Hepatocyte (in vitro differentiated cells): ENCODE data around the gene MPI. TPM values are rescaled to one million over a fixed set of nuclear protein-coding genes. Genes with fewer than 3 reads are reported as not detected.
"Not testable (repeated sequence)": the region's sequence is repeated elsewhere in the genome, so short reads cannot be mapped to it uniquely, and the experiment has no call there.

ENCODE experiments used
- DNase-seq: peaks from one replicate; pipeline ENCODE4 v3.0.0-alpha.2; 2016; ENCODE audit warnings: low spot score
- H2AFZ ChIP-seq: fragments of 200-600 bp; sonication (generic); 2 replicates; pipeline ENCODE4 v1.6.0; 2016; ENCODE audit warnings: antibody characterized with exemption, mild to moderate bottlenecking
- H3K27ac ChIP-seq: fragments of 200-600 bp; sonication (generic); 2 replicates; pipeline ENCODE4 v1.5.1; 2016; ENCODE audit warnings: mild to moderate bottlenecking
- H3K27me3 ChIP-seq: fragments of 200-600 bp; sonication (generic); 2 replicates; pipeline ENCODE4 v1.6.1; 2016
- H3K36me3 ChIP-seq: fragments of 200-600 bp; sonication (generic); replicated peaks from 2 replicates; pipeline ENCODE4 v1.5.1; 2016; ENCODE audit warnings: low read depth; ENCODE audit not compliant: insufficient read depth
- H3K4me1 ChIP-seq: fragments of 200-600 bp; sonication (generic); 2 replicates; pipeline ENCODE4 v1.5.1; 2016; ENCODE audit warnings: mild to moderate bottlenecking, moderate library complexity; ENCODE audit not compliant: insufficient read depth
- H3K4me2 ChIP-seq: fragments of 200-600 bp; sonication (generic); 2 replicates; pipeline ENCODE4 v1.6.0; 2016
- H3K4me3 ChIP-seq: fragments of 200-600 bp; sonication (generic); 2 replicates; pipeline ENCODE4 v1.5.1; 2016; ENCODE audit warnings: mild to moderate bottlenecking
- H3K79me2 ChIP-seq: fragments of 200-600 bp; sonication (generic); 2 replicates; pipeline ENCODE4 v1.6.0; 2017; ENCODE audit warnings: mild to moderate bottlenecking
- H3K9me2 ChIP-seq: fragments of 200-600 bp; sonication (generic); replicated peaks from 2 replicates; pipeline ENCODE4 v1.6.0; 2017; ENCODE audit warnings: mild to moderate bottlenecking; ENCODE audit not compliant: insufficient read depth
- H3K9me3 ChIP-seq: fragments of 200-600 bp; sonication (generic); 2 replicates; pipeline ENCODE4 v1.5.1; 2016; ENCODE audit warnings: low read depth, mild to moderate bottlenecking
- H4K20me1 ChIP-seq: fragments of 200-600 bp; sonication (generic); 2 replicates; pipeline ENCODE4 v1.6.0; 2016; ENCODE audit warnings: mild to moderate bottlenecking; ENCODE audit not compliant: insufficient read depth, poor library complexity, severe bottlenecking
- CTCF ChIP-seq: fragments of 200-600 bp; sonication (generic); IDR thresholded peaks from 2 replicates; pipeline ENCODE4 v1.5.1; 2016; ENCODE audit warnings: antibody characterized with exemption, mild to moderate bottlenecking; ENCODE audit not compliant: poor library complexity
- EZH2 ChIP-seq: fragments of 200-600 bp; sonication (generic); IDR thresholded peaks from 2 replicates; pipeline ENCODE4 v1.6.1; 2016; ENCODE audit warnings: antibody characterized with exemption, mild to moderate bottlenecking, borderline replicate concordance
- EZH2phosphoT487 ChIP-seq: fragments of 200-600 bp; sonication (generic); IDR thresholded peaks from one replicate; pipeline ENCODE4 v1.6.1; 2018; ENCODE audit warnings: antibody characterized with exemption, mild to moderate bottlenecking, low read depth, moderate library complexity; ENCODE audit not compliant: unreplicated experiment, severe bottlenecking
- WGBS: methylation state at CpG from one replicate; pipeline ENCODE4 v1.1.6; 2016; ENCODE audit warnings: low lambda C conversion rate; ENCODE audit errors: missing lambda C conversion rate; 5-methylcytosine and 5-hydroxymethylcytosine counted together
- polyA plus RNA-seq: library from polyadenylated mRNA; unstranded; fragments of >200 nt; fragmentation: Nextera tagmentation; extraction: Ambion mirVana; gene quantifications from 2 replicates; pipeline ENCODE4 v1.2.1, GENCODE V29; 2016
- total RNA-seq: library from RNA; depleted of rRNA; stranded (reverse); fragments of >200 nt; gene quantifications from 2 replicates; pipeline ENCODE4 v1.2.3, GENCODE V29; 2014

Gene MPI
- total and polyA plus RNA-seq, 2 experiments from 2014 or later = 32.8 to 41.1 TPM

DNA sequence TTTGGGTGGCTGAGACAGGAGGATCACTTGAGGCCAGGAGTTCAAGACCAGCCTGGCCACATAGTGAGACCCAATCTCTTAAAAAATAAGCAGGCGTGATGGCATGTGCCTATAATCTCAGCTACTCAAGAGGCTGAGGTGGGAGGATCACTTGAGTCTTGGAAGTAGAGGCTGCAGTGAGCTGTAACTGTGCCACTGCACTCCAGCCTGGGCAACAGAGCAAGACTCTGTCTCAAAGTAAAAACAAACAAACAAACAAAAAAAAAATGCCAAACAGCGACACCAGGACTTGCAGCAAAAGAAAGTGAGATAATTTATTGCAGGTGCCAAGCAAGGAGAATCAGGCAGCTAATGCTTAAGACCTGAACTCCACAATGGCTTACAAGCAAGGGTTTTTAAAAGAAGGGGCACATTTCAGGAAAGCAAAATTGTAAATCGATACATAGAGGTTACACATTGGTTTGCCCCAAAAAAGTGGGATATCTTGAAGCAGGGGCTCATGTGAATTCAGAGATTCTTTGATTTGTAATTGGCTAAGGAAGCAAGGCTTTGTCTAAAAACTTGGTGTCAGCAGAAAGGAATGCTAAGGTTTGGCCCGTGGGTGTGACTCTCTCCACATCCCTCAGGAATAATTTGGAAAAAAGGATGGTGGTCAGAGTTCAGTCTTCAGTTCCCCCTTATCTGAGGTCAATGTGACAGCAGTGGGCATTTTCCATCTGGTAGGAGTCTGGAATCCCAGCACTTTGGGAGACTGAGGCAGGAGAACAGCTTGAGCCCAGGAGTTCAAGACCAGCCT lies 5.2 kb upstream of the MPI start:
- no peaks in the 10 kb centered on the region for H3K9me2 ChIP-seq
- no peaks in the 10 kb centered on the region for H3K9me3 ChIP-seq
- H3K79me2 ChIP-seq = no peaks in the 10 kb centered on the region
- no peaks in the 10 kb centered on the region for H4K20me1 ChIP-seq
- H2AFZ ChIP-seq = no peak overlapping the region
- H3K27me3 ChIP-seq = no peaks in the 10 kb centered on the region
- no peak for TF ChIP-seq EZH2phosphoT487
- TF ChIP-seq CTCF = no peak
- TF ChIP-seq EZH2 = no peak
- H3K4me1 ChIP-seq = peaks cover 8% of the 10 kb centered on the region
- H3K36me3 ChIP-seq = no peaks in the 10 kb centered on the region
- H3K4me2 ChIP-seq = no peak overlapping the region
- H3K27ac ChIP-seq = no peak overlapping the region
- H3K4me3 ChIP-seq = no peak overlapping the region
- DNase-seq = no peak
- 78% methylated on average over 4 of the region's 4 CpGs for WGBS

DNA sequence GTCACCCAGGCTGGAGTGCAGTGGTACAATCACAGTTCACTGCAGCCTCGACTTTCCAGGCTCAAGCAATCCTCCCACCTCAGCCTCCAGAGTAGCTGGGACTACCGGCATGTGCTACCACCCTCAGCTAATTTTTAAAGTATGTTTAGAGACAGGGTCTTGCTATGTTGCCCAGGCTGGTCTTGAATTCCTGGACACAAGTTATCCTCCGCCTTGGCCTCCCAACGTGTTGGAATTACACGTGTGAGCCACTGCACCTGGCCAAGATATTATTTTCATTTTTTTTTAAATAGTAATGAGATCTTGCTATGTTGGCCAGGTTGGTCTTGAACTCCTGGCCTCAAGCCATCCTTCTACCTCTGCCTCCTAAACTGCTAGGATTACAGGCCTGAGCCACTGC lies 4.4 kb upstream of the MPI start:
- no peak for DNase-seq
- WGBS = 93% methylated on average over 5 of the region's 5 CpGs
- H3K36me3 ChIP-seq = no peaks in the 10 kb centered on the region
- TF ChIP-seq CTCF = no peak
- TF ChIP-seq EZH2phosphoT487 = no peak
- no peak for TF ChIP-seq EZH2
- H3K79me2 ChIP-seq = peaks cover 5% of the 10 kb centered on the region
- no peaks in the 10 kb centered on the region for H3K27me3 ChIP-seq
- no peak overlapping the region for H2AFZ ChIP-seq
- H3K4me3 ChIP-seq = no peak overlapping the region
- no peaks in the 10 kb centered on the region for H4K20me1 ChIP-seq
- no peak overlapping the region for H3K27ac ChIP-seq
- no peaks in the 10 kb centered on the region for H3K9me2 ChIP-seq
- no peak overlapping the region for H3K4me2 ChIP-seq
- no peaks in the 10 kb centered on the region for H3K9me3 ChIP-seq
- peaks cover 9% of the 10 kb centered on the region for H3K4me1 ChIP-seq

DNA sequence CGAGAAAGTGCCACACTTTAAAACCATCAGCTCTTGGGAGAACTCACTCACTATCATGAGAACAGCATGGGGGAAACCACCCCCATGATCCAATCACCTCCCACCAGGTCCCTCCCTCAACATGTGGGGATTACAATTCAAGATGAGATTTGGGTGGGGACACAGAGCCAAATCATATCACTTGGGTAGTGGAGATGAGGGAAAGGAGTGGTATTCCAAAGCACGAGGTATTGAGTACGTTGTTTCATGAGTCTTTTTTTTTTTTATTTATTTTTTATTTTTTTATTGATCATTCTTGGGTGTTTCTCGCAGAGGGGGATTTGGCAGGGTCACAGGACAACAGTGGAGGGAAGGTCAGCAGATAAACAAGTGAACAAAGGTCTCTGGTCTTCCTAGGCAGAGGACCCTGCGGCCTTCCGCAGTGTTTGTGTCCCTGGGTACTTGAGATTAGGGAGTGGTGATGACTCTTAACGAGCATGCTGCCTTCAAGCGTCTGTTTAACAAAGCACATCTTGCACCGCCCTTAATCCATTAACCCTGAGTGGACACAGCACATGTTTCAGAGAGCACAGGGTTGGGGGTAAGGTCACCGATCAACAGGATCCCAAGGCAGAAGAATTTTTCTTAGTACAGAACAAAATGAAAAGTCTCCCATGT lies 2.2 kb upstream of the MPI start:
- DNase-seq, H3K4me1 ChIP-seq, H3K4me2 ChIP-seq, H2AFZ ChIP-seq, H4K20me1 ChIP-seq, H3K4me3 ChIP-seq, H3K36me3 ChIP-seq, H3K9me3 ChIP-seq, H3K27ac ChIP-seq, H3K79me2 ChIP-seq, H3K9me2 ChIP-seq, H3K27me3 ChIP-seq: not testable (repeated sequence)
- 54% methylated on average over 9 of the region's 10 CpGs for WGBS

DNA sequence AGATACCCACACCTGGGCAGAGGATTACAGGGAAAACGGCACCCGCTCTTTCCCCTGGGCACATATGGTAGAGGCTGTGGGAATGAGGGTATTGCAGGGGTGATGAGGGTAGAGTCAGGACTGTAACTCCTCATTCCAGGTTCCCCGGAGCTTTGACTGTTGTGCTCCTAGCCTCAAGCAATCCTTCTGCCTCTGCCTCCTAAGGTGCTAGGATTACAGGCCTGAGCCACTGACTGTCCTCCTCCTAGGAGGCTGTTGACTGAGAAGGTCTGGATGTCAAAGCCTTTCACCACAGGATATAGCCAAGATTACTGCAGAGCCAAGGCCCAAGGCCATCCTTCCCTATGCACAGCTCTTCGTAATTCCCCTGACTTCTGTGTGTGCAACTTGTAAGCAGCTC lies 1.1 kb upstream of the MPI start:
- TF ChIP-seq CTCF = no peak
- TF ChIP-seq EZH2phosphoT487 = no peak
- no peak for TF ChIP-seq EZH2
- no peak overlapping the region for H2AFZ ChIP-seq
- H3K4me1 ChIP-seq = peaks cover 9% of the 10 kb centered on the region
- H3K4me2 ChIP-seq = no peak overlapping the region
- H3K9me2 ChIP-seq = no peaks in the 10 kb centered on the region
- no peaks in the 10 kb centered on the region for H4K20me1 ChIP-seq
- H3K27me3 ChIP-seq = no peaks in the 10 kb centered on the region
- DNase-seq = no peak
- H3K27ac ChIP-seq = peak overlapping the region; percentile 23
- H3K4me3 ChIP-seq = no peak overlapping the region
- 90% methylated on average over 4 of the region's 4 CpGs for WGBS
- peaks cover 6% of the 10 kb centered on the region for H3K79me2 ChIP-seq
- H3K36me3 ChIP-seq = no peaks in the 10 kb centered on the region
- no peaks in the 10 kb centered on the region for H3K9me3 ChIP-seq
